ENCODE data around the gene ALPG.
"Not testable (repeated sequence)": the region's sequence is repeated elsewhere in the genome, so short reads cannot be mapped to it uniquely, and the experiment has no call there.

Gene ALPG
- 0 reads per million in 3 experiments for total RNA-seq

DNA sequence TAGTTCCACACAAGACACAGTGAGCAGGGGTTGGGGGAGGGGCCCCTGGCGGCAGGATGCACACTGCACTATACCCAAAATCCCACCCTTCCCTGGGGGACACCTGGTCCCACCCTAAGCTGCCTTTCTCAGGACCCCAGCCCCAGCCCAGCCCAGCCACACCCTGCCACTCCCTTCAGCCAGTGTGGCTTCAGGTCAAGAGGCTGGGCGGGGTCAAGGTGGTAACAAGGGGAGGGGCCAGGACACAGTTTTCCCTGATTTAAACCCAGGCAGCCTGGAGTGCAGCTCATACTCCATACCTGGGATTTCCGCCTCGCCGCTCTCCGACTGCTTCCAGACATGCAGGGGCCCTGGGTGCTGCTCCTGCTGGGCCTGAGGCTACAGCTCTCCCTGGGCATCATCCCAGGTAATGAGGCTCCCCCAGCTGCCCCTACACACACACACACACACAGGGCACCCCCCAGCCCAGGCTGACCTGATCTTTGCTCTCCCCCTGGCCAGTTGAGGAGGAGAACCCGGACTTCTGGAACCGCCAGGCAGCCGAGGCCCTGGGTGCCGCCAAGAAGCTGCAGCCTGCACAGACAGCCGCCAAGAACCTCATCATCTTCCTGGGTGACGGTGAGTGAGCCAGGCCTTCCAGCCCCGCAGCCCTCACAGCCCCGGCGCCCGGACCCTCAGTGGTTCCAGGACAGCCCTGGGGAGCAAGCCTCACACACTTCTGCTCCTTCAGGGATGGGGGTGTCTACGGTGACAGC lies at the start of gene ALPG:
Gene ALPG (plus strand): TSS at position 289 of the 755 bp plus-strand sequence. CDS start 51 bp downstream, at position 340.
- DNase-seq, result no peak

DNA sequence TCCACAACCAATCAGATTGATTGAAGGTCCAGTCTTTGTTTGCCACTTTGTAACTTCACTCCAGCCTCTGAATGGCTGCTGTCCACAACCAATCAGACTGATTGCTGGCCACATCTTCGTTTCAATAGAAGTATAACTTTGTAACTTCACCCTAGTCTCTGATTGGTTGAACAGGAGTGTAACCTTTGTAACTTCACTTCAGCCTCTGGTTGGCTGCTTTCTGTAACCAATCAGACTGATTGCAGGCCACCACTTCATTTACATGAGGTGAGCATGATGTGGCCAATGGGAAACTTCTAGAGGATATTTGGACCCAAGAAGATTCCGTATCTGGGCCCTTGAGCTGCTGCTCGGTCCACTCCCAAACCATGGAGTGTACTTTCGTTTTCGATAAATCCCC lies 45.0 kb upstream of the ALPG start:
- DNase-seq, result no peak

DNA sequence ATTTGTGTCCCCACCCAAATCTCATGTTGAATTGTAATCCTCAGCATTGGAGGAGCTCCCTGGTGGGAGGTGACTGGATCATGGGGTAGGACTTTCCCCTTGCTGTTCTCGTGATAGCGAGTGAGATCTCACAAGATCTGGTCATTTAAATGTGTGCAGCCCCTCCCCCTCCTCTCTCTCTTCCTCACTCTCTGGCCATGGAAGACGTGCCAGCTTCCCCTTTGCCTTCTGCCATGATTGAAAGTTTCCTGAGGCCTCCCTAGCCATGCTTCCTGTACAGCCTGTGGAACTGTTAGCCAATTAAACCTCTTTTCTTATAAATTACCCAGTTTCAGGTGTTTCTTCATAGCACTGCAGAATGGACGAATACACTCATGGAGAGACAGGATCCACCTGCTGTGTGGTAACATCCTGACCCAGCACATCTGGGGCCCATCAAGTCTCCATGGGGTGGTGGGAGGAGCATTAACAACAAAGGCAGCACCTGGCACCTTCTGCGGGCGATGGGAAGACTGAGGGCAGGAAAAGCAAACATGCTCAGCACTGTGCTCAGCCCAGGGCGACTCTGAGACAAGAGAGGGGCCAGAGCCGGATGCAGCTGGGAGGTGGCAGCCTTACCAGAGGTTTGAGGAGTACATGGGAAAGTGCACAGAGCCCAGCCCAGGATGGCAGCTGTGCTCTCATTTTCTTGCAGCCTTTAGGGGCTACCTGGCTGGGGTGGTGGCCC lies 44.3 kb upstream of the ALPG start:
- DNase-seq, result no peak

DNA sequence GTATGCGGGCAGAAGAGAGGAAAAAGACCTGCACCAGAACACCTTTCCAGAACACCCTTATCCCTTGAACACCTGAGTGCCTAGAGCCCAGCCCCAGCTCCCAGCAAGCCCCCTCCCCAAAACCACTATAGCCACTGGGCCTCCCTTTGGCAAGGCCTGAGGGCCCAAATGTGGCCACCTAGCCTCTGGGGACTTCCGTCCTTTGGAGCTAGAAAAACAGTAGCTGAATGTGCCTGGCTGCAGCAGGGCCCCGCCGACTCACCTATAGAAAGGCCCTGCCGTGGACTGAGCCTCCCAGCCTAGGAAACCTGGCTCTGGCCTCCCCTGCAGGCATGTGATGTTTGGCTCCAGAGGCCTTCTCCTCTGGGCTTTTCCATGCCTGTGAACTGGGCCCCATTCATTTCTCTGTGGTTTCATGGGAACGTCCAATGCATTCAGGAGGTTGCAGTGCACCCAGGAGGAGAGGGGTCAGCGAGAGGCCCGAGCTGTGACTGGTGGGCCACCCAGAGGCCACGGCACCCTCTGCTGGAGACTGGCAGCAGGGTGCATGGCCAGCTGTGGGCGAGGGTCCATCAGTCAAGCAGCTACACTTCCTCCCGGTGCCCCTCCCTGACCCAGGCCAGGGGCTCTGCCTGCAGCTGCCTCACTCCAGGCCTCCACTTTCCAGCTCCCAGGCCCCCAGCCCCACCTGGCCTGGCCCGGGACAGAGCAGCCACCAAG lies 43.4 kb upstream of the ALPG start:
- DNase-seq, result not testable (repeated sequence)

DNA sequence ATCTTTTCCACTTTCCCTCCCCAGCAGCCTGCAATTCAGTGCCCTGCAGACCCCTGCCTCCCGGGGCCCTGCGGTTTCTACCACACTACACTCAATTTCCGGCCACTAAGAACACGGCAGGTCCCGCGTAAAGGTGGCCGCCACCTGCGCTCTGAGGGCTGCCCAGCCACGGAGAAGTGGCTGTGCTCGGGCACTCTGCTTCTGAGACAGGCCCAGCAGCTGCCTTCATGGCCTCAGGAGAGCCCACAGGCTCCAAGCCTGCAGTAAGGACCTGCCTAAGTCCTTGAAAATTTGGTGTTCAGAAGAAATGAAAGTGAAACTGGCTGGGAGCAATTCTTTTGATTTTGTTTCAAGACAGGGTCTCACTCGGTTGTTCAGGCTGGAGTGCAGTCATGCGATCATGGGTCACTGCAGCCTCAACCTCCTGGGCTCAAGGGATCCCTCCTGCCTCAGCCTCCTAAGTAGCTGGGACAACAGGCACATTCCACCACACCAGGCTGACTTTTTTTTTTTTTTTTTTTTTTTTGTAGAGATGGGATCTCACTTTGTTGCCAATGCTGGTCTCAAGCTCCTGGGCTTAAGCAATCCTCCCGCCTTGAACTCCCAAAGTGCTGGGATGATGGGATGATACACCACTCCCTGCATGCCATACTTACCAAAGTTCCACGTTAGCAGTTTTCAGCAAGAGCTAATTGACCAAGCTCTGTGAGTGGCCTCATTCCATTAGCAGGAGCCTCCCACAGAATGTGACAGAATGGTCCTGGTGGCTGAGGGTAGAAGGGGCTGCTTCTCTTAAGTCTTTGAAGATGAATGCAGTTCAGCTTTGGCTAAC lies 42.6 kb upstream of the ALPG start:
- peak; percentile 13 for DNase-seq

DNA sequence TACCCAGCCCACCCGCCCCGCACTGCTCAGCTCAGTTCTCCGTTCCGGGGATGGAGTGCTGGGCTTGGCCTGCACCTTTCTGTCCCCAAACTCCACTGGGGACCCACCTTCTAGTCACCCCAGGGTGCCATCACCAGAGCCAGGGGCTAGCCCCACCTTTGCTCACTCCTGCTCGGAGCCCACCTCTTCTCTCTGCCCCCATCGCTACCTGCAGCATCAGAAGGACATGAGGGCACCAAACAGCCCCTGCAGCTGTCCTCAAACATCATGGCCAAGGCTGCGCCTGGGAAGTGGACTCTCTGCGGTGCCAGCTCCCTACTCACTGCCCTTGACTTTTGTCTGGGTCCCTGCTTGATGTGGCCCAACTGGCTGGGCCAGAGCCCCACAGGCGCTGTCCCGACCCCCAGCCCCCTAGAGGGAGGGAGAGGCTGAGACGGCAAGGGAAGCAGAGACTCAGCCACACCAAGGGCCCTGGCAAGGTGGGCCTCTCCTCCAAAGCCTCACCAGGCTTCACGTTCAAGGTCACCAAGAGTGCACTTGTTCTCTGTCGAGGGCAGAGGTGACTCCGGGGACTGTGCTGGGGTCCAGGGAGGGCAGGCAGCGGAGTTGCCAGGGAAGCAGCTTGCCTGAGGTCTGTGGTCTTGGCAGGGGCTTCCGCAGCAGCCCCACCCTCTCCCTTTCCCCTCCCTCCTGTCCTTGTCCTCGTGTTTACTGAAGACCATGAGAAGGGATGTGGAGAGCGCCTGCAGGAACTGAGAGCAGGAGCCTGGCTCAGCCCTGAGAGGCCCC lies 41.6 kb upstream of the ALPG start:
- not testable (repeated sequence) for DNase-seq

DNA sequence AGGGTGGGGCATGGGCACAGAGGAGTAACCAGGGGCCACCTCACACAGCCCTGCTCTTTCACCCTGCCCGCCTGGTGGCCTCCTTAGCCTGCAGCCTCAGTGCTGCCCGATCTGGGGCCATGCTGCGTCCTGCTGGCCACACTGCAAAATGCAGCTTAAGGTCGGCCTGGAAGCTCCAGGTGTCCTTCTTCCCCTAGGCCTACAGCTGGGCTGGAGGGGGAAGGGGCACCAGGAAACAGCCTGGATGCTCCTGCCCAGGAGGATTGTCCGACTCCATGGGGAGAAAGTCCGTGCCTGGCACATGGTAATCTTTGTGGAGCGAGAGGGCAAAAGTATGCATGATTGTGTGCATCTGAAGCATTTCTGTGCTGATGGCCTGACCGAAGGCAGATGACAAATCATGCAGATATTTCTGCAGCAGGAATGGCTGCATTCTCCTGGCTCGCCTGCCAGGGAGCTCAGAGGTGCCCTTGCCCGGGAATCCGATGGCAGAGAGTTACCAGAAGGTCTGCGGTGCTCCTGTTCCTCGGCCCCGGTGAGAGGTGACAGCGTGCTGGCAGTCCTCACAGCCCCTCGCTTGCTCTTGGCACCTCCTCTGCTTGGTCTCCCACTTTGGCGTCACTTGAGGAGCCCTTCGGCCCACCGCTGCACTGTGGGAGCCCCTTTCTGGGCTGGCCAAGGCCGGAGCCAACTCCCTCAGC lies 40.9 kb upstream of the ALPG start:
- no peak for DNase-seq

DNA sequence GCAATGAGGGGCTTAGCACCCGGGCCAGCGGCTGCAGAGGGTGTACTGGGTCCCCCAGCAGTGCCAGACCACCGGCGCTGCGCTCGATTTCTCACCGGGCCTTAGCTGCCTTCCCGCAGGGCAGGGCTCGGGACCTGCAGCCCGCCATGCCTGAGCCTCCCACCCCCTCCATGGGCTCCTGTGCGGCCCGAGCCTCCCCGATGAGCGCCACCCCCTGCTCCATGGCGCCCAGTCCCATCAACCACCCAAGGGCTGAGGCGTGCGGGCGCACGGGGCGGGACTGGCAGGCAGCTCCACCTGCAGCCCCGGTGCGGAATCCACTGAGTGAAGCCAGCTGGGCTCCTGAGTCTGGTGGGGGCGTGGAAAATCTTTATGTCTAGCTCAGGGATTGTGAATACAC lies 40.2 kb upstream of the ALPG start:
- not testable (repeated sequence) for DNase-seq

DNA sequence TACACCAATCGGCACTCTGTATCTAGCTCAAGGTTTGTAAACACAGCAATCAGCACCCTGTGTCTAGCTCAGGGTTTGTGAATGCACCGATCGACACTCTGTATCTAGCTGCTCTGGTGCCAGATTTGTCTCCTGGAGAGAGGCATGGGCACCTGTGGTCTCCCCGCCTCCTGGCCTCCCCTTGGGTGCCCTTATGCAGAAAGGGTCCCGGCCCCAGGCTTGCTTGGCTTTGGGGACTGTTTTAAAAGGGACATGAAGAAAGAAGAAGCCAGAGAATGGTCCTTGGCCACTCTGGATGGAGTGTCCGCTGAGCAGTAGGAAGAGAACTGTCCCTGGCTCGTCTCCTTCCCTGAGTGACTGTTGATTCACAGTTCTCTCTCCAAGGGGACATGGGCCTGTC lies 39.6 kb upstream of the ALPG start:
- no peak for DNase-seq

DNA sequence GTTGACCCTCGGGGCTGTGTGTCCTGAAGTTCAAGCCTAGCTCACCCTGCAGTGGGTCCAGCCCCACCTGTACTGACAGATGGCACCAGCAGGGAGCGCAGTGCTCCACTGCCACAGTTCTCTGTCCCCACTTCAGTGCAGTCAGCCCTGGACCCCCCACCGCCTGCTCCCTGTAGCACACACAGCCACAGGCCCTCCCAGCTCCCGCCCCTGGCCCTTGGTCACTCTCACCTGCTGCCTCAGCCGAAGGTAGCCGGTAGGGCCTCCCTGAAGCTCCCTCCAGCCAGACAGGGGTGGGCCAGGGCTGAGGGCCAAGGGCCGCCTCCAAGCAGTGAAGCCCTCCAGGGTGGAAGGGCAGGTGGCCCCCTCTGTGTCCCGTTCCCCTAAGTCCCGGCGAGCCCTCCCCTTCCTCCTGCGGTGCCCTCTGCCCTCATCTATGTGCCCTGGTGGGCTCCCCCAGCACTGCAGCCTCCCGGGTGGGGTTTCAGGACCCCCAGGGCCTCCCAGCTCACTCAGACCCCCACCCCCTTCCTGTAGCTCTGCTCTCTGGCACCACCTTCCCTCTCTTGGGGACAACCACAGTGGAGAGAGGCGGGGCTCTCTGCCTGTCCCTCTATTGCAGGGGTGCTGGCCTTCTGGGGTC lies 38.9 kb upstream of the ALPG start:
- DNase-seq, result no peak

DNA sequence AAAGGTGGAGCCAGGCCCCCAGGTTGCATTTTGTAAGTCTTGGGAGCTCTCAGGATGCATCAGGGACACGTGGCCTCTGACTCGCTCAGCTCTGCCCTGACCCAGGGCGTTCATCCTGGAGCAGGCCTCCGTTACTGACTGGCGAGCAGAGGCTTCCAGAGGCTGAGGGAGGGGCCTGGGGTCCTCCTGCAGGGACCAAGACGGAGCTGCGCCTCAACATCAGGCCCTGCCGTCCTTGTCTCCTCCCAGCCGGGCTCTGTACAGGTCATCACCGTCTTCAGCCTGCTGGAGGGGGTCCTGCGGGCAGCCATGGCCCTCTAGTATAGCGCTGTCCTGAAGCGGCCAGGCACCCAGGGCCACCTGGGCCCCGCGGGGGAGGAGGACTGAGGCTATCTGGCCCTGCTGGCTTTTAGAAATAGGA lies 38.3 kb upstream of the ALPG start:
- no peak for DNase-seq

DNA sequence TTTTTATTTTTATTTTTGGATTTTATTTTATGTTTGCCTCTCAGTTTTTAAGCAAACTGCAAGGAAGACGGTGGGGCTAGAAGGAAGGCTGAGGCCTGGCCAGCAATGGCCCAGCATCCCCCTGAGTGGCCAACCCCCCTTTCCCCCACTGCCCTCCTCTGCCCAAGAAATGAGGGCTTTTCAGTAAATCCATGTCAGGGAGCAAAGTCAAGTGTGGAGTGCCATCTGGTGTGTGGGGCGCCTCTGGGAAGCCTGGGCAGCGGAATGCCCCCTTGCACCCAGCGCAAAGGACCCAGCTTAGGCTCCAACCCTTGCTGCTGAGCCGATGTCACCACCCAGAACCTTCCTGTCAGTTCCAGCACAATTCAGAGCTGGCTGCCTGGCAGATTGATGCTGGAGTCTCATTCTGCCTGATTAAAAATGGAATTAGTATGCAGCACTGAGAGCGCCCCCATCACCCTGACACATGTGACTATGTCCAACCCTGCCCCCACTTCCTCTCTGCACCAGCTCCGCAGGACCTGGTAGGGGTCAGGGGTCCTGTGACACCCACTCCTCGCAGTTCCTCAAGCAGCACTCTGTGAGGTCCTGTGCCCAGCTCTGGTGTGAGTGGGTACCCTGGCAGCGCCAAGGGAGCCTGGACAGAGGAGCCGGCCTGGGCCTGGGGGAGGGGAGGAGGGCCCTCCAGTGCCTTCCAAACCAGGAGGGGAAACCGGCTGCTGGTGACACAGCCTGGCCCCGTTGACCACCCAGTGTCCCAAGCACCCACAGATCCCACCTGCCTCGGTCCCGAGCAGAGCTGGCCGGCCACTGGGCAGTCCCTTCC lies 37.3 kb upstream of the ALPG start:
- DNase-seq, result no peak

DNA sequence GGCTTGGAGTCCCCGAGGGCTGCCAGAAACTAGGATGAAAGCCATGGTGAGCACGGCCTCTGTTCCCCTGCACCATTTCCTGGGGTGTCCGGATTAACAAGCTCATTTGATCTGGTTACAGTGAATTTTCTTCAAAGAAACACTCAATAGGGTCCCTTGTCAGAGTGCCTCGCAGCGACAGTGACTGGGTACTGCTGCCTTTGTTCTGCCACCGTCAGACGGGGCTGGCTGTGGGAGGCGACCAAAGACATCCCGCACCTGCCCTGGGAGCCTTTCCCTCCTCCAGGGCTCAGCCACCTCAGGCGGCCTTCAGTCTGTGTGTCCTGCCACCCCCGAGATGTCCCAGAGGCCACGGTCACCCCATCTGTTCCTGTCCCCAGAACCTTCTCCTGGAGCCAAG lies 36.6 kb upstream of the ALPG start:
- not testable (repeated sequence) for DNase-seq

DNA sequence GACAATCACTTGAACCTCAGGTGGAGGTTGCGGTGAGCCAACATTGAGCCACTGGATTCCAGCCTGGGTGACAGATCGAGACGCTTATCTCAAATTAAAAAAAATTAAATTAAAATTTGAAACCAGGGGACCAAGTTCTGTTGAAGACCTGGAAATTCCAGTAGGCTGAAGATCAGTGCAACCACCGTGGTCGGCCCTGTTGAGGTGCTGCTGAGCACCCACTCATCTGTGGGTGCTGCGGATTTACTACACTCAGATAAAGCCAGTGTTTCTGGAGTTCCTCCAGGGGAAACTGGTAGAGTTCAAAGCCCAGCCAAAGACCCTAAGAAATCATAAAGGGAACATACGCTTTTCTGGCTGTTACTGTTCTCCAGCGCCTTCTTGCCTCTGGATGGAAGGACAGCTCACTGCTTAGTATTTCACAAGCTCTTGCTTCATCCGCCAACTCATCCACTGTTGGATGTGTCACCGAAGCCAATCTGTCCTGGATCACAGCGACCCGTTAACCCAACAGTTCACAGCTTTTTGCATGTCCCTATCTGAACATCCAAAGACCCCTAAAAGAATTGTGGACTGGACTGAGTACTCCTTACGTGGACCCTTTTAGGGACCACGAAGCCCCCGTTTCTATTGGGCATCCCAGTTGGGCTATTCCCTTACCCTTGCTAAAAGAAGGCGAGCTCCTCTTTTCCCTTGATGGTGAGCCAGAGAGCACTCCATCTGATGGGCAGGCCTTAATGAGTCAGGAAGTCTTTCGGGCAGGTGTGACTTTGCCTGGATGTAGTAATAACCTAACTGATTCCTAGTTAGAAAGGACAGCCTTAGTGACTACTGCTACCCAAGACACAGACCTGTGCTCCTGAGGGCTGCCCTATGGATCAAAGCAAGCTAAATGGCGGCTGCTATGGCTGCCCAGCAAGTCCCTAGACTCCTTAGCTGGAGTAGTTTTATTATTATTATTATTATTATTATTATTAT lies 34.1 kb upstream of the ALPG start:
- DNase-seq, result no peak

DNA sequence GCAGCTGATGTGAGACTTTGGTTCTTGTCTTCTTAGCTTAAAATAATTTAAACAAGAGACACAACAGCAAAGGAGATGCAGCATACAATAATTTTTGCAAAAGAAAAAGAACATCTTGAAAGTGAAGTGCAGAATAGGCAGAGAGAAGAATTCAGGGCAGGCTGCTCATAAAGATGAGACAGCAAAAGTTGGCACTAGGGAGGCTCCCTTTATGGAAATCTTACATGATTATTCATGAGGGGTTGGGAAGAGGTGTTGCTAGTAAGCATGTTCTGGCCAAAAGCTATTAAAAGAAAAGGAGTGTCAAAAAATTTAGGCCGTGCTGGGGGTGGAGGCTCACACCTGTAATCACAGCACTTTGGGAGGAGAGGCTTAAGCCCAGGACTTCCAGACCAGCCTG lies 32.3 kb upstream of the ALPG start:
- DNase-seq, result no peak

DNA sequence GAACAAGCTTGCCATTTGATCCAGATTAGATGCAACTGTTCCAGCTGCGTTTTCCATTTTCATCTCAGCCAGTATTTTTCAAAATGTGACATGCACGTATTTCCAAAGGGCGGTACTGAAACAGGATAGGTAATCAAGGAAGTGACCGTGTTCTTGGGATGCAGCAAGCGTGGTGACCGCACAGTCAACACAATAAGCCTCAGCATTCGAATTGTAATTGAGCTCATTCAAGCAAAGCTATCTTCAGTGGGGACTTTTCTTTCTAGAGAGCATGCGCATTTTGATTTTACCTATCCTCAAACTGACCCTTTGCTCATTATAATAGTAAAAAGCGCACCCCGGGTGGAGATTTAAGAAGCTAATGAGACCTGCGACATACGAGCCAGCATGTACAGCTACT lies 31.5 kb upstream of the ALPG start:
- no peak for DNase-seq

DNA sequence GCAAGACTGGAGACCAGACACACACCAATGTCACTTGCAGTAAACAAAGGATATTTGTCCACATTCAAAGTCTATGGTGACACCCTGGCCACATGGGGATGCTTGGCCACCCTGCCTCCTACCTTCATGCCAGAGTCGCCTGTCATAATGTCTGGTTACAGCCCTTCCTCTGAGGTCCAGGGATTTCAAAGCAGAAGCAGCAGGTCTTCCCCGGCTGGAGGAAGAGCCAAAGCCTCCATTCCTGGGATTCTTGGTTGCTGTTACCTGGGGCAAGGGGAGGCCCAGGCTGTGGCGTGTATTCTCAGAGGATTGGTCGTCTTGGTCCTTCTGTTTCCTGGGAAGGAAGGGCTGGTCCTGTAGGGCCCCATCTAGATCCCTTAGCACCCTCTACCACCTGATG lies 30.4 kb upstream of the ALPG start:
- no peak for DNase-seq

DNA sequence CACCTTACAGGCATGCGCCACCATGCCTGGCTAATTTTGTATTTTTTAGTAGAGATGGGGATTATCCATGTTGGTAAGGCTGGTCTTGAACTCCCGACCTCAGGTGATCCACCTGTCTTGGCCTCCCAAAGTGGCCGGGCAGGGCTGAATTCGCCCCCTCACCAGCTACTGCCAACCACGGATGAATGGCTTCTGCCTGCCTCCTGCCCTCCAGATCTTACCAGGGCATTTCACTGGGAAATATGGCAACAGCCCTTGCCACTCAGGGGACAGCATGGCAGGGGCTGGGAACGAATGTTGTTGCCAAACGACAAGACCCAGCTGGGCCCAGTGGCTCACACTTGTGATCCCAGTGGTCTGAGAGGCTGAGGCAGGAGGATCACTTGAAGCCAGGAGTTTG lies 29.9 kb upstream of the ALPG start:
- no peak for DNase-seq

DNA sequence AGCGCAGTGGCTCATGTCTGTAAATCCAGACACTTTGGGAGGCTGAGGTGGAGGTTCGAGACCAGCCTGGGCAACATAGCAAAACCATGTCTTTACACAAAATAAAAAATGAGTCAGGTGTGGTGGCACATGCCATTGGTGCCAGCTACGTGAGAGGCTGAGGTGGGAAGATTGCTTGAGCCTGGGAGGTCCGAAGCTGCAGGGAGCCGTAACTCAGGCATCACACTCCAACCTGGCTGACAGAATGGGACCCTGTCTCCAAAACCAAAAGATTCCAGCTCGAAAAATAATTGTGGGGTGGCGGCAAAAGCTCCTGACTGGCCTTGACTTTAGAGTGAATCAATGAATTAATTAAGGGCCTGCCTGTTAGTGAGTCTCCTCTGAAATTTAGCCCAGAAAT lies 29.3 kb upstream of the ALPG start:
- no peak for DNase-seq
